ENCODE data around the gene ASXL2.
"Not testable (repeated sequence)": the region's sequence is repeated elsewhere in the genome, so short reads cannot be mapped to it uniquely, and the experiment has no call there.

ASXL2 gene

GRCh38 chr2:25742501-25742900 is 135.8 kb downstream of the ASXL2 start:
- no peak for DNase-seq (ENCODE audit: low read depth in 2 of 2, low spot score in 1 of 2)

DNA sequence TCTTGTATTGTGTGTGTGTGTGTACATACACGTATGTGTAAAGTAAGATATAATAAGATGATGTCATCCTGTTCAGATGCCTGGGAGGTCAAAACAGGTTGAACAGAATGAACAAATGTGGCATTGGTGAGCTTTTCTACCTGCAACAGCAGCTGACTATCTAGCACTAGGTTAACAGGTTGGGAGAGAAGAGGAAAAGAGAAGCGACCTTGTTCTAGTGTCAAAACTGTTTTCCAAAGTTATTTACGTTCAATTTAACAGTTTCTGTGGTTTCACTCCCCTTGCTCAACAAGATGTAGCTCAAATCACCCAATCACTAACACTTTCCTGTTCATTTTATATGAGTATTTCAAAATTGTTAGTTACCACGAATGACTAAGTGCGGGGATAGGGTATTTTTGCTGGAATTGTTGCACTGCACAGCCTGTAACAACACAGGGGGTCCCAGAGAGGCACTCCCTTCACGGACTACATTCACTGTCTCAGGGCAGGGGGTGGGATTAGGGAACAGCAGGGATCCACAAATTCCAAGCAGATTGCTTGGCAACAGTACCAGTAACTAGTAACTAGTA is 137.4 kb downstream of the ASXL2 start:
- DNase-seq (ENCODE audit: low read depth in 2 of 2, low spot score in 1 of 2): no peak

DNA sequence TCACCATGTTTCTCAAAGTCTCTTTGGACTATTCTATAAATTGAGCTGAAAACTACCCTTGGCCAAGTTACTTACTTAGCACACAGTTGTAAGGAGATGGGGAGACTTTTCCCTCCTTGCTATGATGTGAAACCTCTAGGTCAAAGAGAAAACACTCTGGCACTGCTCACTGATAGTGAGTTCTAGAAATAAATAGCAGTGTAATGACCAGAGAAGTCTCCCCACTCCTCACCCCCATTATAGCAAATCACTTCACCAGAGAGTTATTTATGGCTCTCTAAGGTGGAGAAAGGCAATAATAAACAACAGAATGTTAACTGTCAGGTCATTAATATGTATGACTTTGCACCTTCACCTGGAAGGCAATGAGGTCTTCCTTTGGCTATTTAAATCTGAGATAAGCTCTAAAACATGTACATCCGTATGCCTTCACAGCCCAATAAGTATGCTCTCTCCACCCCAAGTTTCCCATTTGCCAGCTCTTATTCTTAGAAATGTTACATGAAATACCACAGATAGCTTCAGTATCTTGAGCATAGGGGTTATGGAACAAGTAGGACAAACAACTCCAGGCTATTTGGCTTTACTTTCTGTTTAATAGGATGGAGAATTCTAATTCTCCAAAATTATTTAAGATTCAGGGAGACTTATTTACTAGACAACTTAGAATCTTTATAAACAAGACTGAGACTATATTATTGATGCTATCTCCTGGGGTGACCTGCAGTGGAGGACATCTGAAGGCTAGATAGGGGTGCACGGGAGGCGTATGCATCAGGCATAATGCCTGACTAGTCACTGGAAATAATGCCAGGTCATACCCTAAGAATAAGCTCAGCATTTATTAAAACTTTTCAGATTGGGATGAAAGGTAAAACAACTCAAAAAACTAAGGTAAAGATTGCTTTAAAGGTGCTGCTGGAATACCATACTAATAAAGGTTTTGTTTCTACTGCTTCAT is 139.6 kb downstream of the ASXL2 start:
- no peak for DNase-seq (ENCODE audit: low read depth in 2 of 2, low spot score in 1 of 2)

DNA sequence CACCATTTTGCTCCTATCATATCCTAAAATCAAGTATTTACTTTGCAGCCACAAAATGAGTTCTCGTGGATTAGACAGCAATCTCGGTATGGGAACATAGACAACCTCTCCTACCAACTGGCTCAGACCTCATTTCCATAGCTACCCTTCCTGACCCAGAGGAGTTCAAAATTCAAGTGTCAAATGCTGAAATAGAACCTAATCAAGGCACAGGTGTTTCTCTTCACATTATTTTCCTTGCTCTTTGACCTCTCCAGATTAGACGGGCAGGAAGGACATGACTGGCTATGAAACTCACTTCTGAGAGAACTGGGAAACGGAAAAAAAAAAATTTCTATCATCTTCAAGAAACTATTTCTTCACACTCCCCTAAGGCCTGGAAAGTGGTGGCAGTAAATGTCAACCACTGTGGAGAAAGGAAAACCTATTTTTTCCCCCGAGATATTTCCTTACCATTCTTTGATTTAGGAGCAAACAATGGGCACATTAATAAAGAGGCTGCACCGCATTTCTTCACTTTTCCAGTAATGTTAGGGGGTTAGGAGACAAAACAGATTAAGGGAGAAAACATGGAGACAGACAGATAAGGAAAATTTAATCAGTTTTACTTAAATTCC is 141.3 kb downstream of the ASXL2 start:
- DNase-seq (ENCODE audit: low read depth in 2 of 2, low spot score in 1 of 2): no peak

GRCh38 chr2:25735835-25736234 is 142.5 kb downstream of the ASXL2 start:
- no peak for DNase-seq (ENCODE audit: low read depth in 2 of 2, low spot score in 1 of 2)

- DNase-seq (ENCODE audit: low read depth in 2 of 2, low spot score in 1 of 2): no peak
Observed at GRCh38 chr2:25728559-25728958, 149.7 kb downstream of the ASXL2 start.

DNA sequence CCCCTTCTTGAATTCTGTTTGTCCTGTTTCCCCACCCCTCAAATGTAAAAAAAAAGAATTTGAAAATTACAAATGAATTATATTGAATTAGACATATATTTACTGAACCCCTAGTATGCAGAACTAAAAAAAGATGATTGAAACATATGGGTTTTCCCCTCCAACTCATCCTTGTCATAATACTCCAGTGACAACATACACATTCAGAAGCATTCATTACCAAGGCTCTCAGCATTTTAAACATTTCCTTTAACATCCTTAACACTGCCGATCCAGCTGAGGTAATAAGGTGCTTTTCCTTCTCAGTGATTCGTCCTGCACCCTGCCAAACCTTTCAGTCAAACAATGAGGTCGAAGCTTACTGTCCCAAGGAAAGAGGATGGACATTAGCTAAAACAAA is 151.8 kb downstream of the ASXL2 start:
- no peak for DNase-seq (ENCODE audit: low read depth in 2 of 2, low spot score in 1 of 2)

- no peak for DNase-seq (ENCODE audit: low read depth in 2 of 2, low spot score in 1 of 2)
Observed at GRCh38 chr2:25725877-25726276, 152.4 kb downstream of the ASXL2 start.

- no peak for DNase-seq (ENCODE audit: low read depth in 2 of 2, low spot score in 1 of 2)
Observed at GRCh38 chr2:25724756-25725155, 153.5 kb downstream of the ASXL2 start.

DNA sequence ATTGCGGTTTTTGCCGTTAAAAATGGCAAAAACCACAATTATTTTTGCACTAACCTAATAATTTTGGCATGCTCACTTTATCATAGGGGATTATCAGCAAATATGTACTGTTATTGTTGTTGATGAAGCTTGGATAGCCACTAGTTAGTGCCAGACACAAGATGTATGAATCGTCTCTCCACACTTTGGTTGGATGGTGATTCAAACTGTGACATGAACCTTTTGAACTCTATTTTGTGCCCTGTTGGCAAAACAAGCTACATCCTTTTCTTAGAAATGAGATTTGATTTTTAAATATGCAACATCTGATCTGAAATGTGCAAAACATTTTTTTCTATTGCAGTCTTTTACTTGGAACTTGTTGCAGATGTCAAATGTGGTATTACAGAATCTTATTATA is 156.1 kb downstream of the ASXL2 start:
- DNase-seq (ENCODE audit: low read depth in 2 of 2, low spot score in 1 of 2): no peak

DNA sequence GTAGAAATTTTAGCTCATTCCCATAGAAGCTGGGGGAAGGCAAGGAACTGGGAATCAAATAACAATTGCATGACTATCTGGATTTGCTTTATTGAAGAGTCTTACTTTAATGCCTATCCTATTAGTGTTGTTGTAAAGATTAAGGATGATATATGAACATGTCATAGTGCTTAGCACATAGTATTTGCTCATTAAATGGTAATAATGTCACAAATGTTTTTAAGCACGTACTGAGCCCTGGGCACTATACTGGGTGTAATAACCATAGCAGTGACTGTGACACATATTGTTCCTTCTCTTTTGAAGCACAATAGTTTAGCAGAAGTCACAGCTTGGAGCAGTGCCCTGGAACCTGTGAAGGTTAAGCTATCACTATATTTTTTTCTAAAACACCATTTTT is 157.7 kb downstream of the ASXL2 start:
- DNase-seq (ENCODE audit: low read depth in 2 of 2, low spot score in 1 of 2): no peak

DNA sequence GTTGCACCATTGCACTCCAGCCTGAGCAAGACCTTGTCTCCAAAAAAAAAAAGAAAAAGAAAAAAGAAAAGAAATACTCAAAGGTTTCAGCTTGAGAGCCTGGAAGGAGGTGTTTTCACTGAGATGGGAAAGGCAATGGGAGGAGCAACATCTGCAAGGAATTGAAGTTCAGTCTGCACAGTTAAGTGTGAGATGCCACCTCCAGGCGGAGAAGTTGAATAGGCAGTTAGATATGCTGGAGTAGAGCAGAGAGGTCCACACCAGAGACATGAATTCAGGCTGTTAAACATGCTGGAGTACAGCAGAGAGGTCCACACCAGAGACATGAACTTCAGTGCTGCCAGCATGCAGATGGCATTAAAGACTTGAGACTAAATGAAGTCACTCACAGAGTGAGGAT is 163.5 kb downstream of the ASXL2 start:
- DNase-seq (ENCODE audit: low read depth in 2 of 2, low spot score in 1 of 2): no peak

- DNase-seq (ENCODE audit: low read depth in 2 of 2, low spot score in 1 of 2): no peak
Observed at GRCh38 chr2:25712455-25712854, 165.8 kb downstream of the ASXL2 start.

- no peak for DNase-seq (ENCODE audit: low read depth in 2 of 2, low spot score in 1 of 2)
Observed at GRCh38 chr2:25711675-25712354, 166.5 kb downstream of the ASXL2 start.

GRCh38 chr2:25710750-25711149 is 167.5 kb downstream of the ASXL2 start:
- DNase-seq (ENCODE audit: low read depth in 2 of 2, low spot score in 1 of 2): no peak

- DNase-seq (ENCODE audit: low read depth in 2 of 2, low spot score in 1 of 2): no peak
Observed at GRCh38 chr2:25709349-25709748, 168.9 kb downstream of the ASXL2 start.

DNA sequence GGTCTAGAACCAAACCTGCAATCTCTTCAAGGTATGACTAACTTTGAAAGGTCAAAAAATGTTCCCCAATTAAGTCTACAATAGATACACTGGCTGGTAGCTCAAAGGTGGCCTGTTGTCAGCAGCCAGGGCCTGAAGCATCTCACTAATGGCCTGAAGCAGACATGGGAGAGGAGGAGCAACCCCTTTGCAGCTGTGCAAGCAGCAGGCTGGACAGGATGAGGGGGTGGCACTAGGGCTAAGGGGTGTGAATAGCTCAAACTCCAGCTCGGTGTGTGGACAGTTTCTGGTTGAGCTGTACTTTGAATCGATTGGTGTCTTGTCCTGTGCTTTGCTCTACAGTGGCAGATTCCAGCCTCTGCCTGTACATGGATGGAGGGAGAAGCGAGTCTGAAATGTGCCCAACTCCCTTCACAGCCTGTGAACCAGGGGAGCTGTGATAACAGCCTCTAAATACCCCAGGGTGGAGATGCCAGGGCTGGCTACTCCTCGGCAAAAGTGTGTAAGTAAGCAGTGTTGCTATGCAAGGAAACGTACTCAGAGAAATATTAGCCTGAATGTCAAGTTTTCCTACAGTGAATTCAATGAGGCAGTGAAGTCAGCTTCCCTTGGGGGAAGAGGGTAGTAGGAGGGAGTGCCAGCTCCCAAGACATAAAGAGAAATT is 170.2 kb downstream of the ASXL2 start:
- no peak for DNase-seq (ENCODE audit: low read depth in 2 of 2, low spot score in 1 of 2)

- DNase-seq (ENCODE audit: low read depth in 2 of 2, low spot score in 1 of 2): not testable (repeated sequence)
Observed at GRCh38 chr2:25705575-25705974, 172.7 kb downstream of the ASXL2 start.

DNA sequence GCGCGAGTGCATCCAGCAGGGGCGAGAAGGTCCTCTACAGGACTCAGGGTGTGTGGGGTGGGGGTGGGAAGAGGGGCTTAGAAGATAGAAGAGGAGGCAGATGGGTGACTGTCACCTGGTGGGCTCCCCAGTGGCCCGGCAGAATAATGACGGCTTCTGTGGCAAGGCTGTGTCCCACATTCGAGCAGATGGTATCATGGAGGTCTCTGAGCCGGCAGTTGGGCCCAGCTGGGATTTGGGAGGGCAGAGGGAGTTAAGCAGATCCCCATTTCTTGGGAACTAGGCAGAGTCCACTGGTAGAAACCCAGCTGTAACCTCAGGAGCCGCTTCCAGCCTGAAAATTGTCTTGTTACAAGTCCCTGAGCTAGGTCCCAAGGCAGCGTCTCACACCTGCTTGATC is 176.5 kb downstream of the ASXL2 start:
- DNase-seq (ENCODE audit: low read depth in 2 of 2, low spot score in 1 of 2): no peak

DNA sequence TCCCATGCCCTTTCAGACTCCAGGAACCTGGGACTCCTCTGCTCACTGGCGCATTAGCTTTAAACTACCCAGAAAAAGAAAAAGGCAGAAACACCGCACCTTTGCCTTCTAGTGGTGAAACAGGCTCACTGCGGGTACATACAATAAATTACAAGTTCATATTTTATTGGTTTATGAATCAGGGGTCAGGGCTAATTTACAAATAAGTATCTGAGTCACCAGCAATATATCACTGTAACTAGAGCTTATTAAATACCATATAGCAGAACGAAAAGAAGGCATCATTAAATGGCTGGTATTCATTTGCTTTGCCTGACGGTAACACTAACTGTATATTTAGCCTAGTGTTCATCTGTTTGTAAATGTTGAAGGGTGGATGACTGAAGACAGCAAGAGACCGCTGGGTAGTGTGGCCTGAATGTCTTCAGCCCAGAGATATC is 178.0 kb downstream of the ASXL2 start:
- no peak for DNase-seq (ENCODE audit: low read depth in 2 of 2, low spot score in 1 of 2)

- DNase-seq (ENCODE audit: low read depth in 2 of 2, low spot score in 1 of 2): no peak
Observed at GRCh38 chr2:25699216-25699615, 179.1 kb downstream of the ASXL2 start.

Measured in stimulated activated CD8-positive, alpha-beta memory T cell treated with anti-CD3 and anti-CD28 coated beads, Interleukin-4, amount 100 ng/mL, for 1 hour (primary cell).